ENCODE results near the gene TTLL5.

TTLL5 gene

DNA sequence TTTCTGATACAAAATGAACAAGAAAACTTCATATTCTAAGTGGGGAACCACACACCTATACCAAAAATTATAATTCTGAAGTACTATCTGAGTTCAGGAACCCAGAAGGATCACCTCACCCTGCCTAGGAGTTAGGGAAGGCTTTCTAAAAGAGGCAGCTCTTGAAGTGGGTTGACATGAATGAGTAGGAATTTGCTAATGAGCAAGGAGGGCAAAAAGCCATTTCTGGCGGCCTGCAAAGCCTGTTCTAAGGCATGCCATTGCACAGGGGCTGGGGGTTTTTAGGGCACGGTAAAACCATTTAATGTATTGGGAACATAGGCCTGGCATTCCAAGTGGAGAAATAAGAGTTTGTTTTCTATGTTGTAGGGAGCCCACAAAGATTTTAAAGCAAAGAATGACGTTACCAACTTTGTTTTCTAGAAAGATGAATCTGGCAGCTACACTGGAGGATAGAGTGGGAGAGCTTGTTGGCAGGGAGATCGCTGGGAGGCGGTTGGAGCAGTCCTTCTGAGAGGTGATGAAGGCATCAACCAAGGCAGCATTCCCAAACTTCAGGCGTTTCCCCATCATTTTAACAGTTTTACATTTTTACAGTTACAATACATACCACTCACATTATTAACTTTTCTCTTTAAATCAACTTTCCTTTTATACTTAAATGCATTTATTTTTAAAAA lies 338.6 kb downstream of the TTLL5 start:
- DNase-seq = no peak

GRCh38 chr14:76002383-76002782 lies 341.3 kb downstream of the TTLL5 start:
- DNase-seq = no peak
